GM12878 (cell line): Measurements from ENCODE around the gene OTOG.

Experiments used
- CEBPB ChIP-seq, 2 experiments: fragments of 150-350 bp in 1 of 2; IDR thresholded peaks; 2 replicates each; pipeline ENCODE4 v1.6.1; 2012 to 2014; ENCODE audit warnings: low read depth in 2 of 2, low read length in 2 of 2, borderline replicate concordance in 1 of 2, inconsistent platforms in 1 of 2
- ETV6 ChIP-seq, 2 experiments: fragments of 450-650 bp in 1 of 2; IDR thresholded peaks in 1 of 2; conservative IDR thresholded peaks in 1 of 2; 2 replicates each; pipeline ENCODE4 v1.6.1; 2014; ENCODE audit warnings: antibody characterized with exemption in 1 of 2, borderline replicate concordance in 1 of 2, low read depth in 1 of 2, mild to moderate bottlenecking in 1 of 2, moderate library complexity in 1 of 2
- HDAC2 ChIP-seq: fragments of 200-600 bp; sonication (generic); IDR thresholded peaks from 2 replicates; pipeline ENCODE4 v1.6.1; 2017
- KDM1A ChIP-seq: fragments of 200-600 bp; sonication (generic); IDR thresholded peaks from 2 replicates; pipeline ENCODE4 v1.6.1; 2016; ENCODE audit warnings: borderline replicate concordance
- MAX ChIP-seq: IDR thresholded peaks from 2 replicates; pipeline ENCODE4 v1.6.1; 2012; ENCODE audit warnings: low read depth, low read length, improper control_type of control experiment
- NR2C2 ChIP-seq: IDR thresholded peaks from 2 replicates; pipeline ENCODE4 v1.6.1; 2011; ENCODE audit warnings: borderline replicate concordance, low read depth; ENCODE audit not compliant: control insufficient read depth, insufficient read length
- POLR2A ChIP-seq: IDR thresholded peaks from 2 replicates; pipeline ENCODE4 v1.6.1; 2011; ENCODE audit warnings: low read depth, mild to moderate bottlenecking, low read length
- POLR2AphosphoS5 ChIP-seq: IDR thresholded peaks from 2 replicates; pipeline ENCODE4 v1.6.1; 2011; ENCODE audit warnings: mild to moderate bottlenecking, low read length, inconsistent platforms
- PRDM15 ChIP-seq: fragments of 450-650 bp; formaldehyde crosslinking; IDR thresholded peaks from 2 replicates; pipeline ENCODE4 v1.4.0; 2020; ENCODE audit warnings: mild to moderate bottlenecking, moderate library complexity
- TF ChIP-seq, protein P1 (sequence below), 3 experiments: IDR thresholded peaks in 2 of 3; conservative IDR thresholded peaks in 1 of 3; 2 replicates each; pipeline ENCODE4 v1.5.1; 2011; ENCODE audit warnings: low read depth in 3 of 3, low read length in 3 of 3, mild to moderate bottlenecking in 3 of 3, control low read depth in 2 of 3, moderate library complexity in 2 of 3, inconsistent platforms in 1 of 3, mixed read lengths in 1 of 3; ENCODE audit not compliant: control insufficient read depth in 2 of 3, insufficient read depth in 1 of 3; ENCODE audit errors: extremely low read depth in 1 of 3
- TF ChIP-seq, protein P2 (sequence below): IDR thresholded peaks from 2 replicates; pipeline ENCODE4 v1.6.1; 2011; ENCODE audit warnings: low read depth, low read length, improper control_type of control experiment, borderline replicate concordance
- TF ChIP-seq, protein P3 (sequence below): fragments of 450-650 bp; IDR thresholded peaks from 2 replicates; pipeline ENCODE4 v1.6.1; 2018; ENCODE audit warnings: mild to moderate bottlenecking, low read depth, moderate library complexity; ENCODE audit not compliant: partially characterized antibody

DNA sequence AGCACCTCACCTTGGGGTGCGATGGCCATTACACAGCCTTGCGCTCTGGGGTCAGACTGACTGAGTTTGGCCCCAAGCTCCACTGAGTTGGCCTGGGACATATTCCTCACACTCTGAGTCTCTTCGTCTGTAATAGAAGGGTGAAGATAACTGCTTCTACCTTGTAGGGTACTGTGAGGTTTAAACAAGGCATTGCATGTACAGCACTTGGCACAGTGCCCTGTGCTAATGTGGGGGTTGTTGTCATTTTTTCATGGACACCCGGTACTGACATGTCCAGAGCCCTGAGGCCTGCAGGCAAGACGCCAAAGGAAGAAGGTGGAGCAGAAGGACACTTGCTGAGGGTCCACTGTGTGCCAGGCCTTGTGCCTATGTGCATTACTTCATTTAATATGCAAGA is 50.7 kb downstream of the OTOG start:
- TF ChIP-seq, protein P1, sequence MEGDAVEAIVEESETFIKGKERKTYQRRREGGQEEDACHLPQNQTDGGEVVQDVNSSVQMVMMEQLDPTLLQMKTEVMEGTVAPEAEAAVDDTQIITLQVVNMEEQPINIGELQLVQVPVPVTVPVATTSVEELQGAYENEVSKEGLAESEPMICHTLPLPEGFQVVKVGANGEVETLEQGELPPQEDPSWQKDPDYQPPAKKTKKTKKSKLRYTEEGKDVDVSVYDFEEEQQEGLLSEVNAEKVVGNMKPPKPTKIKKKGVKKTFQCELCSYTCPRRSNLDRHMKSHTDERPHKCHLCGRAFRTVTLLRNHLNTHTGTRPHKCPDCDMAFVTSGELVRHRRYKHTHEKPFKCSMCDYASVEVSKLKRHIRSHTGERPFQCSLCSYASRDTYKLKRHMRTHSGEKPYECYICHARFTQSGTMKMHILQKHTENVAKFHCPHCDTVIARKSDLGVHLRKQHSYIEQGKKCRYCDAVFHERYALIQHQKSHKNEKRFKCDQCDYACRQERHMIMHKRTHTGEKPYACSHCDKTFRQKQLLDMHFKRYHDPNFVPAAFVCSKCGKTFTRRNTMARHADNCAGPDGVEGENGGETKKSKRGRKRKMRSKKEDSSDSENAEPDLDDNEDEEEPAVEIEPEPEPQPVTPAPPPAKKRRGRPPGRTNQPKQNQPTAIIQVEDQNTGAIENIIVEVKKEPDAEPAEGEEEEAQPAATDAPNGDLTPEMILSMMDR (IDR thresholded peaks at IDR 0.05 in 2 of 3, conservative IDR thresholded peaks at IDR 0.05 in 1 of 3; ENCODE audit: control insufficient read depth in 2 of 3, extremely low read depth in 1 of 3, insufficient read depth in 1 of 3, low read depth in 3 of 3, low read length in 3 of 3) = no peak
- TF ChIP-seq, protein P2, sequence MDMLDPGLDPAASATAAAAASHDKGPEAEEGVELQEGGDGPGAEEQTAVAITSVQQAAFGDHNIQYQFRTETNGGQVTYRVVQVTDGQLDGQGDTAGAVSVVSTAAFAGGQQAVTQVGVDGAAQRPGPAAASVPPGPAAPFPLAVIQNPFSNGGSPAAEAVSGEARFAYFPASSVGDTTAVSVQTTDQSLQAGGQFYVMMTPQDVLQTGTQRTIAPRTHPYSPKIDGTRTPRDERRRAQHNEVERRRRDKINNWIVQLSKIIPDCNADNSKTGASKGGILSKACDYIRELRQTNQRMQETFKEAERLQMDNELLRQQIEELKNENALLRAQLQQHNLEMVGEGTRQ = no peak
- TF ChIP-seq HDAC2 = no peak
- TF ChIP-seq PRDM15 (CRISPR knock-in tag) = no peak
- no peak for TF ChIP-seq KDM1A
- TF ChIP-seq POLR2AphosphoS5 = no peak
- TF ChIP-seq CEBPB (IDR thresholded peaks at IDR 0.05; ENCODE audit: borderline replicate concordance in 1 of 2, low read depth in 2 of 2, low read length in 2 of 2) = no peak
- no peak for TF ChIP-seq POLR2A
- TF ChIP-seq, protein P3, sequence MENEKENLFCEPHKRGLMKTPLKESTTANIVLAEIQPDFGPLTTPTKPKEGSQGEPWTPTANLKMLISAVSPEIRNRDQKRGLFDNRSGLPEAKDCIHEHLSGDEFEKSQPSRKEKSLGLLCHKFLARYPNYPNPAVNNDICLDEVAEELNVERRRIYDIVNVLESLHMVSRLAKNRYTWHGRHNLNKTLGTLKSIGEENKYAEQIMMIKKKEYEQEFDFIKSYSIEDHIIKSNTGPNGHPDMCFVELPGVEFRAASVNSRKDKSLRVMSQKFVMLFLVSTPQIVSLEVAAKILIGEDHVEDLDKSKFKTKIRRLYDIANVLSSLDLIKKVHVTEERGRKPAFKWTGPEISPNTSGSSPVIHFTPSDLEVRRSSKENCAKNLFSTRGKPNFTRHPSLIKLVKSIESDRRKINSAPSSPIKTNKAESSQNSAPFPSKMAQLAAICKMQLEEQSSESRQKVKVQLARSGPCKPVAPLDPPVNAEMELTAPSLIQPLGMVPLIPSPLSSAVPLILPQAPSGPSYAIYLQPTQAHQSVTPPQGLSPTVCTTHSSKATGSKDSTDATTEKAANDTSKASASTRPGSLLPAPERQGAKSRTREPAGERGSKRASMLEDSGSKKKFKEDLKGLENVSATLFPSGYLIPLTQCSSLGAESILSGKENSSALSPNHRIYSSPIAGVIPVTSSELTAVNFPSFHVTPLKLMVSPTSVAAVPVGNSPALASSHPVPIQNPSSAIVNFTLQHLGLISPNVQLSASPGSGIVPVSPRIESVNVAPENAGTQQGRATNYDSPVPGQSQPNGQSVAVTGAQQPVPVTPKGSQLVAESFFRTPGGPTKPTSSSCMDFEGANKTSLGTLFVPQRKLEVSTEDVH = no peak
- no peak for TF ChIP-seq NR2C2
- TF ChIP-seq MAX = no peak
- TF ChIP-seq ETV6 (conservative IDR thresholded peaks at IDR 0.05 in 1 of 2, IDR thresholded peaks at IDR 0.05 in 1 of 2; ENCODE audit: borderline replicate concordance in 1 of 2, low read depth in 1 of 2) = no peak
